NOMO-1 (cell line): ENCODE results near the gene PTGR2.
"Not testable (repeated sequence)": the region's sequence is repeated elsewhere in the genome, so short reads cannot be mapped to it uniquely, and the experiment has no call there.

ENCODE experiments used
- DNase-seq, 2 experiments: peaks; one replicate each; lab custom pipeline; 2025; ENCODE audit not compliant: unreplicated experiment in 2 of 2; lab: John Stamatoyannopoulos, UW

The PTGR2 gene

GRCh38 chr14:73884438-73885190 lies 33.0 kb downstream of the PTGR2 start:
- DNase-seq = no peak

- DNase-seq = peak; percentile 89 to 96
Measured at GRCh38 chr14:73886449-73887317, 35.1 kb downstream of the PTGR2 start, which contains the start of gene ZNF410. ZNF410 (plus strand) TSS chr14:73886859; CDS start chr14:73892176, 5,317 bp downstream.

GRCh38 chr14:73887318-73887616 lies 35.6 kb downstream of the PTGR2 start:
- DNase-seq = peak in 1 of 2 experiments; percentile 32

GRCh38 chr14:73887694-73888459 lies 36.2 kb downstream of the PTGR2 start:
- peak in 1 of 2 experiments; percentile 19 for DNase-seq

GRCh38 chr14:73888460-73888725 lies 36.8 kb downstream of the PTGR2 start:
- peak; percentile 5 to 39 for DNase-seq

- no peak for DNase-seq
Measured at GRCh38 chr14:73888971-73889370, 37.3 kb downstream of the PTGR2 start.

- DNase-seq = no peak
Measured at GRCh38 chr14:73889376-73889775, 37.7 kb downstream of the PTGR2 start.

- not testable (repeated sequence) for DNase-seq
Measured at GRCh38 chr14:73894180-73894687, 42.6 kb downstream of the PTGR2 start.

GRCh38 chr14:73895939-73896338 lies 44.3 kb downstream of the PTGR2 start:
- DNase-seq = no peak

GRCh38 chr14:73896521-73896920 lies 44.9 kb downstream of the PTGR2 start:
- DNase-seq = no peak

- DNase-seq = no peak
Measured at GRCh38 chr14:73903028-73903427, 51.4 kb downstream of the PTGR2 start.

- DNase-seq = no peak
Measured at GRCh38 chr14:73909681-73910080, 58.0 kb downstream of the PTGR2 start.

- DNase-seq = no peak
Measured at GRCh38 chr14:73913256-73913655, 61.6 kb downstream of the PTGR2 start.

GRCh38 chr14:73916324-73916723 lies 64.7 kb downstream of the PTGR2 start:
- DNase-seq = no peak

- DNase-seq = not testable (repeated sequence)
Measured at GRCh38 chr14:73919457-73919856, 67.8 kb downstream of the PTGR2 start.

GRCh38 chr14:73924337-73924736 lies 72.7 kb downstream of the PTGR2 start:
- DNase-seq = no peak
